Mucosa of rectum (tissue), 2 donors: ENCODE results near the gene MITF.

Experiments used
- H3K27ac ChIP-seq, 2 donors: one replicate each; pipeline ENCODE4 v1.7.0; 2013; ENCODE audit warnings: inconsistent platforms in 2 of 2, low read depth in 2 of 2, low read length in 2 of 2
- H3K27me3 ChIP-seq, 2 donors: one replicate each; pipeline ENCODE4 v1.7.0; 2013; ENCODE audit warnings: low read length in 2 of 2; ENCODE audit not compliant: control insufficient read depth in 2 of 2, insufficient read depth in 2 of 2
- H3K36me3 ChIP-seq, 2 donors: one replicate each; pipeline ENCODE4 v1.7.0; 2013; ENCODE audit warnings: low read length in 2 of 2; ENCODE audit not compliant: control insufficient read depth in 2 of 2, insufficient read depth in 2 of 2
- H3K4me1 ChIP-seq, 2 donors: one replicate each; pipeline ENCODE4 v1.7.0; 2013; ENCODE audit warnings: low read length in 2 of 2, mild to moderate bottlenecking in 1 of 2; ENCODE audit not compliant: control insufficient read depth in 2 of 2, insufficient read depth in 2 of 2
- H3K4me3 ChIP-seq, 2 donors: one replicate each; pipeline ENCODE4 v1.7.0; 2013; ENCODE audit warnings: low read length in 2 of 2
- H3K9ac ChIP-seq, 2 donors: one replicate each; pipeline ENCODE4 v1.7.0; 2013; ENCODE audit warnings: low read length in 2 of 2, low read depth in 1 of 2, mild to moderate bottlenecking in 1 of 2
- H3K9me3 ChIP-seq, 2 donors: one replicate each; pipeline ENCODE4 v1.7.0; 2013; ENCODE audit warnings: low read length in 2 of 2; ENCODE audit not compliant: control insufficient read depth in 2 of 2
- donor health status: healthy.
- donor health status: Normal muscosa, but diverticular disease.

MITF gene

GRCh38 chr3:69742391-69742790, 3.1 kb downstream of the MITF start:
- no peak overlapping the region for H3K9ac ChIP-seq
- H3K27me3 ChIP-seq, result peaks cover 0 to 2% of the 10 kb centered on the region in 2 donors
- H3K4me1 ChIP-seq, result peaks cover 2 to 4% of the 10 kb centered on the region in 2 donors
- no peak overlapping the region for H3K27ac ChIP-seq
- H3K4me3 ChIP-seq, result no peak overlapping the region
- no peaks in the 10 kb centered on the region for H3K9me3 ChIP-seq
- no peaks in the 10 kb centered on the region for H3K36me3 ChIP-seq

DNA sequence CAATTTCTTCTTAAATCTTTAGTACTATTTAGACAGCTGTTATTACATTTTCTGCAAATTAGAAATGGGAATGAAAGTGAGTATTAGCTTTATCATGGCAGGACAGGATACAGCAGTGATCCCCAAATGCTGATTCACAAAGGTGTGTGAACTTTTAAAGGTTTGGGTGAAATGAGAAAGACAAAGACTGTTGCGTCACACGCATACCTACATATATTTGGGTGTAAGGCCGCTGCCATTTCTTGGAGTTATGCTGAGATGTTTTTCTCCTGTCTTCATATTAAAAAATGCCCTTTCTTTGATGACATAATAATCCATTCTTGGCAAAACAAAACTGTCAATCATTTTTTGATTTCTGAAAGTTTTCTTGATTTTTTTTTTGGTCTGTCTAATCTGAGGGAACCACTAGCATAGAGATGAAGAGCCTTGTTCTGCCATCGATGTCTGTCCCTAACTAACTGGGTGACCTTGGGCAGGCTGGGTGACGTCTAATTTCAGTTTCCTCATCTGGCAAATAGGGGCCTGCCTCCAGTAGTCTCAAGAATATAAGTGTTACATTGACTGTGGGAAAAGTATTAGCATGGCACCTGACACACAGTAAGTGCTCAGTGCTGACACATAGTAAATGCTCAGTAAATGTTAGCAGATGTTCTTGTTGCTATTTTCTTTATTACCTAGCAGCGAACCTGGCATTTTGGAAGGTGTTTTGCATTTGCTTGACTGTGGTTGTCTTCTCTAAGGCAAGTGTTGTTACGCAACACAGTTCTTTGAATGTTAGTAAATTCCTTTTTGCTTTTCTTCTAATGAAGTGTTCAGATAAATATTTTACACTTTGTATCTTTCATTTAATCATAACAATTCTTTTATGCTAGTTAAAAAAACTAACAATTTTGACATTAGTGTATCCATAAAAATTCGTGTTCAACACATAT, 5.0 kb downstream of the MITF start:
- no peaks in the 10 kb centered on the region for H3K9me3 ChIP-seq
- H3K27ac ChIP-seq, result no peak overlapping the region
- peaks cover 0 to 2% of the 10 kb centered on the region in 2 donors for H3K27me3 ChIP-seq
- no peak overlapping the region for H3K9ac ChIP-seq
- H3K4me3 ChIP-seq, result no peak overlapping the region
- no peaks in the 10 kb centered on the region for H3K36me3 ChIP-seq
- H3K4me1 ChIP-seq, result no peaks in the 10 kb centered on the region

GRCh38 chr3:69745505-69745904, 6.2 kb downstream of the MITF start:
- Histone ChIP-seq H3K4me1 (no peaks in the 10 kb centered on the region), H3K9me3 (no peaks in the 10 kb centered on the region), H3K27ac (peak overlapping the region in 1 of 2 donors; percentile 34), H3K27me3 (peaks cover 0 to 2% of the 10 kb centered on the region in 2 donors), H3K36me3 (no peaks in the 10 kb centered on the region), H3K9ac (no peak overlapping the region), H3K4me3 (no peak overlapping the region)

DNA sequence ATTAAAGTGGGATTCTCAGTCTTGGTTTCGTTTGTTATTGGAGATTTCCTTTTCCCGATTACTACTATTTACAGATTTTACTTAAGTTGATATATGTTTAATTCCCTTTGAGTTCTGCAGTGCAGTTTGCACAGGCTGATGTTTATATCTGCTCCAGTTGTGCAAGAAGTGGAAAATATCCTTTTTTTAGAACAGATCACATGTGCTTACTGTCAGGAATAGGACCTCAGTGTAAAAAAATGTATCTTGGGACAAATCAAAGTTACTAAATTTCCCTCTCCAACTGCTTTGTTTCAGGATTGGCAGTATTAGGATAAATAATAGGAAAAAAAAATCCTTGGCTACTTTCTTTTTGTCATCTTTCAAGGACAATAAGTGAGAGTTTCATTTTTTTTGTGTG, 6.9 kb downstream of the MITF start:
- Histone ChIP-seq H3K36me3 (no peaks in the 10 kb centered on the region), H3K27ac (peak overlapping the region in 1 of 2 donors; percentile 34), H3K9me3 (no peaks in the 10 kb centered on the region), H3K4me3 (no peak overlapping the region), H3K27me3 (no peaks in the 10 kb centered on the region), H3K4me1 (no peaks in the 10 kb centered on the region), H3K9ac (no peak overlapping the region)

DNA sequence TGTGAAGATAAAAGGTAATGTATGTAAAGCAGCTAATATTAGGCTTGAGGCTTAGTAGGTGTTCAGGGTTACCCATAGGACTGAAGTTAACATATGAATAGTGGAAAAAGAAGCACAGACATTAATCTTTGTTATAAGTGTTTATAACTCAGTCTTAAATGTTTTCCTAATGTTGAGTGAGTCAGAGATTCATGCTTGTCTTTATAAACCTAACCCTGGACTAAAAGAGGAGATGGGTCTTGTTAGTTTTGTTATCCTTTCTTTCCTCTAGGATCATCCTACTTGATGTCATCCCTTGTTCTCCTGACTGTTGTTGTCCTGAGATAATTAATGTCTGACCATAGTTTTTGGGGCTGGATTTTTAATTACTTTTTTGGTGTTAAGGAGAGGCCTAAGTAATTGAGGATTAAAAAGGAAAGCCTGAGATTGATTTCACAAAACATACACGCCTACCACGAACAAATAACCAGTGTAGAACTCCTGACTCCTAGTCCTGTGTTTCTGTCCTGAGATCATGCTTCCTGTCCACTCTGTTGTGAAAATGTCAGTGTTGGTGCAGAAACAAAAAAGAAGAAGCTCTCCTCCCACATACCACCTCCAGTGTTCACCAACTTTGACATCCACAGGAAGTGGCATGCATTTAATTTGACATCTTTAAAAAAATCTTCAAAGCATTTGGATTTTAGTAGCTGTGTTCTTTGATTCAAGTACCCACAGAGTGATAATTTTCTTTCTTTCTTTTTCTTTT, 8.4 kb downstream of the MITF start:
- Histone ChIP-seq H3K27ac (peak overlapping the region; percentile 12 to 46), H3K4me3 (no peak overlapping the region), H3K9me3 (no peaks in the 10 kb centered on the region), H3K9ac (no peak overlapping the region), H3K4me1 (no peaks in the 10 kb centered on the region), H3K36me3 (no peaks in the 10 kb centered on the region), H3K27me3 (no peaks in the 10 kb centered on the region)

DNA sequence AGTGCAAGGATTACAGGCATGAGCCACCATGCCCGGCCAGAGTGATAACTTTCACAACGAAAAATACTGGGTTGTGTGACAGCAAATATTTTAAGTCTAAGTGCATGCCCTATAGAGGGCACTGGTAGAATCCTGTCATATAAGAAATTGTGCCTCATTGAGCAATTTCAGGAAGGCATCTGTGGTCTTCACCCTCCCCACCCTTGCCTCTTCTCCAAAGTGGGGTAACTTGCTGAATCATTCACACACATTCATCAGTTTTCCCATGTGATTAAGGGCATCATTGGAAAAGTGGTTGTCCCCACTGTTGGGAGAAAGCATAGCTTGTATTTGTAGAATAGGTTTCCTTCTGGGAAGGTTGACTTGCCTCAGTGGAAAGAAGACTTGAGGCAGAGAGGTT, 9.2 kb downstream of the MITF start:
- Histone ChIP-seq H3K27ac (peak overlapping the region in 1 of 2 donors; percentile 12), H3K4me1 (no peaks in the 10 kb centered on the region), H3K9ac (no peak overlapping the region), H3K4me3 (no peak overlapping the region), H3K27me3 (no peaks in the 10 kb centered on the region), H3K36me3 (no peaks in the 10 kb centered on the region), H3K9me3 (no peaks in the 10 kb centered on the region)

- no peaks in the 10 kb centered on the region for H3K36me3 ChIP-seq
- H3K27ac ChIP-seq, result no peak overlapping the region
These were observed 10.2 kb downstream of the MITF start for GRCh38 chr3:69749461-69749860.

GRCh38 chr3:69750549-69750948, 11.3 kb downstream of the MITF start:
- Histone ChIP-seq H3K4me3 (no peak overlapping the region), H3K27ac (no peak overlapping the region), H3K9me3 (no peaks in the 10 kb centered on the region), H3K9ac (no peak overlapping the region), H3K36me3 (no peaks in the 10 kb centered on the region), H3K27me3 (no peaks in the 10 kb centered on the region), H3K4me1 (no peaks in the 10 kb centered on the region)

More at GRCh38 chr3:69749461-69749860, 10.2 kb downstream of the MITF start:
- H3K9ac ChIP-seq, result no peak overlapping the region
- no peaks in the 10 kb centered on the region for H3K27me3 ChIP-seq
- no peaks in the 10 kb centered on the region for H3K4me1 ChIP-seq
- no peak overlapping the region for H3K4me3 ChIP-seq
- H3K9me3 ChIP-seq, result no peaks in the 10 kb centered on the region

GRCh38 chr3:69751074-69751476, 11.8 kb downstream of the MITF start:
- no peak overlapping the region for H3K4me3 ChIP-seq
- no peaks in the 10 kb centered on the region for H3K27me3 ChIP-seq
- H3K27ac ChIP-seq, result no peak overlapping the region
- H3K36me3 ChIP-seq, result no peaks in the 10 kb centered on the region
- no peak overlapping the region for H3K9ac ChIP-seq
- H3K9me3 ChIP-seq, result no peaks in the 10 kb centered on the region
- H3K4me1 ChIP-seq, result no peaks in the 10 kb centered on the region

DNA sequence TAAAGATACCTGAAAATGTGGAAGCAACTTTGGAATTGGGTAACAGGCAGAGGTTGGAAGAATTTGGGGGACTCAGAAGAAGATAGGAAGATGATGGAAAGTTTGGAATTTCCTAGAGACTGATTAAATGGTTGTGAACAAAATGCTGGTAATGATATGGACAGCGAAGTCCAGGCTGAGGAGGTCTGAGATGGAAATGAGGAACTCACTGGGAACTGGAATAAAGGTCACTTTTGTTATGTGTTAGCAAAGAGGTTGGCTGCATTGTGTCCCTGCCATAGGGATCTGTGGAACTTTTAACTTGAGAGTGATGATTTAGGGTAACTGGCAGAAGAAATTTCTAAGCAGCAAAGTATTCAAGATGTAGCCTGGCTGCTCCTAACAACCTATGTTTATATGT, 13.0 kb downstream of the MITF start:
- Histone ChIP-seq H3K9me3 (no peaks in the 10 kb centered on the region), H3K9ac (no peak overlapping the region), H3K27ac (no peak overlapping the region), H3K4me3 (no peak overlapping the region), H3K4me1 (no peaks in the 10 kb centered on the region), H3K36me3 (no peaks in the 10 kb centered on the region), H3K27me3 (no peaks in the 10 kb centered on the region)
